K562 (cell line): Measurements from ENCODE around the gene TMC8. TPM values are rescaled to one million over a fixed set of nuclear protein-coding genes. Genes with fewer than 3 reads are reported as not detected.
A peak's percentile ranks its signal among the peaks of the same experiment; 100 is the strongest.

Source experiments
- GABPB2 ChIP-seq: fragments of 250-450 bp; sonication (Bioruptor Pico); conservative IDR thresholded peaks from 2 replicates; pipeline ENCODE4 v1.5.1; 2021; ENCODE audit warnings: mild to moderate bottlenecking
- HDAC3 ChIP-seq: fragments of 450-650 bp; IDR thresholded peaks from 2 replicates; pipeline ENCODE4 v1.6.1; 2018; ENCODE audit warnings: borderline replicate concordance, mild to moderate bottlenecking, moderate library complexity; ENCODE audit not compliant: partially characterized antibody
- HSF4 ChIP-seq: fragments of 250-450 bp; sonication (Bioruptor Pico); IDR thresholded peaks from 2 replicates; pipeline ENCODE4 v2.1.2; 2022; ENCODE audit warnings: mild to moderate bottlenecking, moderate library complexity, borderline replicate concordance
- MTA3 ChIP-seq: fragments of 450-650 bp; formaldehyde crosslinking; IDR thresholded peaks from 2 replicates; pipeline ENCODE4 v1.6.1; 2017; ENCODE audit warnings: mild to moderate bottlenecking, borderline replicate concordance
- PCBP1 ChIP-seq: fragments of 200-400 bp; formaldehyde crosslinking; IDR thresholded peaks from 2 replicates; pipeline ENCODE4 v1.6.1; 2018; ENCODE audit warnings: mild to moderate bottlenecking, low read depth, low read length; ENCODE audit not compliant: poor library complexity, severe bottlenecking
- RBM34 ChIP-seq: fragments of 200-400 bp; formaldehyde crosslinking; IDR thresholded peaks from 2 replicates; pipeline ENCODE4 v1.6.1; 2018; ENCODE audit warnings: low read length, borderline replicate concordance; ENCODE audit not compliant: insufficient read depth
- XRCC4 ChIP-seq: IDR thresholded peaks from one replicate; pipeline ENCODE4 v1.6.1; 2011; ENCODE audit not compliant: insufficient read depth, insufficient read length; ENCODE audit errors: extremely low read depth
- ZNF224 ChIP-seq: sonication (generic); formaldehyde crosslinking; IDR thresholded peaks from 2 replicates; pipeline ENCODE4 v1.8.0; 2022; ENCODE audit warnings: mild to moderate bottlenecking, missing genetic modification reagents
- ZNF274 ChIP-seq: IDR thresholded peaks from 2 replicates; pipeline ENCODE4 v1.6.1; 2011; ENCODE audit warnings: low read depth, mild to moderate bottlenecking, low read length, moderate library complexity, borderline replicate concordance
- polyA plus RNA-seq, 8 experiments: library from polyadenylated mRNA; depleted of rRNA in 4 of 8; stranded (reverse) in 5 of 8; unstranded in 3 of 8; fragments of >200 nt; fragmentation: Nextera tagmentation in 2 of 8; fragmentation: Illumina TruSeq in 1 of 8; extraction: Ambion mirVana in 2 of 8; extraction: Trizol in 1 of 8; gene quantifications; 2 replicates each; pipeline versions ENCODE4 v1.2.1 to v1.2.3, GENCODE V29; 2011 to 2014; ENCODE audit warnings: inconsistent platforms in 1 of 8, missing spikeins in 1 of 8
- total RNA-seq, 7 experiments: library from RNA; depleted of rRNA in 6 of 7; stranded (reverse); fragments of >200 nt in 6 of 7; fragmentation: Illumina TruSeq in 2 of 7; extraction: Trizol in 2 of 7; gene quantifications; 2 replicates each; pipeline versions ENCODE4 v1.2.1 to v1.2.3, GENCODE V29; 2011 to 2021; ENCODE audit warnings: low replicate concordance in 1 of 7
- TF ChIP-seq, protein P1 (sequence below), 2 experiments: fragments of 450-650 bp; formaldehyde crosslinking in 1 of 2; IDR thresholded peaks; 2 replicates each; pipeline versions ENCODE4 v1.4.0 to v1.6.1; 2014 to 2020; ENCODE audit warnings: mild to moderate bottlenecking in 2 of 2, borderline replicate concordance in 1 of 2, low read depth in 1 of 2
- TF ChIP-seq, protein P2 (sequence below): fragments of 250-450 bp; sonication (Bioruptor Pico); IDR thresholded peaks from 2 replicates; pipeline ENCODE4 v1.9.0; 2021; ENCODE audit warnings: mild to moderate bottlenecking
- TF ChIP-seq, protein P3 (sequence below): sonication (generic); formaldehyde crosslinking; IDR thresholded peaks from 2 replicates; pipeline ENCODE4 v1.8.1; 2023; ENCODE audit warnings: mild to moderate bottlenecking, missing genetic modification reagents
- TF ChIP-seq, protein P4 (sequence below): fragments of 250-450 bp; sonication (Bioruptor Pico); IDR thresholded peaks from 2 replicates; pipeline ENCODE4 v1.8.0; 2021; ENCODE audit warnings: mild to moderate bottlenecking, moderate library complexity

TMC8 gene
- total and polyA plus RNA-seq, 9 of the 15 experiments (the other 6 are each of a cell fraction or from before 2014, with no cell fraction given), result 0.13 to 10.9 (median 2.8) TPM

DNA sequence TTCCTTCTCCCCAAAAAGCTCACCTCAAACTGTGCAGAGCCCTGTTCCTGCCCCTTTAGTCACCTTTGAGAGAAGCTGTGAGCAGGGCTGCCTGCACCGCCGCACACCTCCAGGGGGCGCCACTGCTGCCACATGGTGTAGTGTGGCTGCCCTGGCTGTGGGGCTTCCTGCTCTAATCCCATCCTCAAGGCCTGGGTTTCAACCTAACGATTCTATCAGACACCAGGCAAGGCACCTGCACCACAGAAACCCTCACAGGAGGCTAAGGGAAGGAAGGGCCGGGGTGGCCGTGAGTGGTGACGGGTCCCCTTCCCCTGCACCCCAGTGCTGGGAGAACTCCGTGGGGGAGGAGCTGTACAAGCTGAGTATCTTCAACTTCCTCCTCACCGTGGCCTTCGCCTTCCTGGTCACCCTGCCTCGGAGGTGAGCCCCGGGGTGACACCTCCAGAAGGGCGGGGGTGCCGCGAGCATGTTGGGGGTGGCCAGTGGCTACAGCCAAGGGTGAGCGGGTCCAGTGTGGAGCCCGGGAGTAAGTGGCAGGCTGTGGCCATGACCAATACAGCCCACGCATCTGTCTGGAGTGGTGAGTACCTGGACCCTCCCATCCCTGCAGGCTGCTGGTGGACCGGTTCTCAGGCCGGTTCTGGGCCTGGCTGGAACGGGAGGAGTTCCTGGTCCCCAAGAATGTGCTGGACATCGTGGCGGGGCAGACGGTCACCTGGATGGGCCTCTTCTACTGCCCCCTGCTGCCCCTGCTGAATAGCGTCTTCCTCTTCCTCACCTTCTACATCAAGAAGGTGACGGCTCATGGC, 7.0 kb downstream of the TMC8 start (continued):
- TF ChIP-seq, protein P1, sequence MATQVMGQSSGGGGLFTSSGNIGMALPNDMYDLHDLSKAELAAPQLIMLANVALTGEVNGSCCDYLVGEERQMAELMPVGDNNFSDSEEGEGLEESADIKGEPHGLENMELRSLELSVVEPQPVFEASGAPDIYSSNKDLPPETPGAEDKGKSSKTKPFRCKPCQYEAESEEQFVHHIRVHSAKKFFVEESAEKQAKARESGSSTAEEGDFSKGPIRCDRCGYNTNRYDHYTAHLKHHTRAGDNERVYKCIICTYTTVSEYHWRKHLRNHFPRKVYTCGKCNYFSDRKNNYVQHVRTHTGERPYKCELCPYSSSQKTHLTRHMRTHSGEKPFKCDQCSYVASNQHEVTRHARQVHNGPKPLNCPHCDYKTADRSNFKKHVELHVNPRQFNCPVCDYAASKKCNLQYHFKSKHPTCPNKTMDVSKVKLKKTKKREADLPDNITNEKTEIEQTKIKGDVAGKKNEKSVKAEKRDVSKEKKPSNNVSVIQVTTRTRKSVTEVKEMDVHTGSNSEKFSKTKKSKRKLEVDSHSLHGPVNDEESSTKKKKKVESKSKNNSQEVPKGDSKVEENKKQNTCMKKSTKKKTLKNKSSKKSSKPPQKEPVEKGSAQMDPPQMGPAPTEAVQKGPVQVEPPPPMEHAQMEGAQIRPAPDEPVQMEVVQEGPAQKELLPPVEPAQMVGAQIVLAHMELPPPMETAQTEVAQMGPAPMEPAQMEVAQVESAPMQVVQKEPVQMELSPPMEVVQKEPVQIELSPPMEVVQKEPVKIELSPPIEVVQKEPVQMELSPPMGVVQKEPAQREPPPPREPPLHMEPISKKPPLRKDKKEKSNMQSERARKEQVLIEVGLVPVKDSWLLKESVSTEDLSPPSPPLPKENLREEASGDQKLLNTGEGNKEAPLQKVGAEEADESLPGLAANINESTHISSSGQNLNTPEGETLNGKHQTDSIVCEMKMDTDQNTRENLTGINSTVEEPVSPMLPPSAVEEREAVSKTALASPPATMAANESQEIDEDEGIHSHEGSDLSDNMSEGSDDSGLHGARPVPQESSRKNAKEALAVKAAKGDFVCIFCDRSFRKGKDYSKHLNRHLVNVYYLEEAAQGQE (IDR thresholded peaks at IDR 0.05; ENCODE audit: borderline replicate concordance), result peak; percentile 53; the same call in 1 of the 2 replicates
- TF ChIP-seq, protein P1 (CRISPR knock-in tag; IDR thresholded peaks at IDR 0.05; ENCODE audit: low read depth), result no peak
- TF ChIP-seq, protein P2, sequence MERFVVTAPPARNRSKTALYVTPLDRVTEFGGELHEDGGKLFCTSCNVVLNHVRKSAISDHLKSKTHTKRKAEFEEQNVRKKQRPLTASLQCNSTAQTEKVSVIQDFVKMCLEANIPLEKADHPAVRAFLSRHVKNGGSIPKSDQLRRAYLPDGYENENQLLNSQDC (CRISPR knock-in tag), result no peak
- TF ChIP-seq ZNF274, result no peak
- TF ChIP-seq HSF4 (CRISPR knock-in tag), result 0 out of 2 replicates have a peak, but pooled peaks have one; percentile 49
- TF ChIP-seq XRCC4, result no peak
- peak; percentile 88; the same call in 1 of the 2 replicates for TF ChIP-seq MTA3
- TF ChIP-seq HDAC3, result no peak
- TF ChIP-seq, protein P3, sequence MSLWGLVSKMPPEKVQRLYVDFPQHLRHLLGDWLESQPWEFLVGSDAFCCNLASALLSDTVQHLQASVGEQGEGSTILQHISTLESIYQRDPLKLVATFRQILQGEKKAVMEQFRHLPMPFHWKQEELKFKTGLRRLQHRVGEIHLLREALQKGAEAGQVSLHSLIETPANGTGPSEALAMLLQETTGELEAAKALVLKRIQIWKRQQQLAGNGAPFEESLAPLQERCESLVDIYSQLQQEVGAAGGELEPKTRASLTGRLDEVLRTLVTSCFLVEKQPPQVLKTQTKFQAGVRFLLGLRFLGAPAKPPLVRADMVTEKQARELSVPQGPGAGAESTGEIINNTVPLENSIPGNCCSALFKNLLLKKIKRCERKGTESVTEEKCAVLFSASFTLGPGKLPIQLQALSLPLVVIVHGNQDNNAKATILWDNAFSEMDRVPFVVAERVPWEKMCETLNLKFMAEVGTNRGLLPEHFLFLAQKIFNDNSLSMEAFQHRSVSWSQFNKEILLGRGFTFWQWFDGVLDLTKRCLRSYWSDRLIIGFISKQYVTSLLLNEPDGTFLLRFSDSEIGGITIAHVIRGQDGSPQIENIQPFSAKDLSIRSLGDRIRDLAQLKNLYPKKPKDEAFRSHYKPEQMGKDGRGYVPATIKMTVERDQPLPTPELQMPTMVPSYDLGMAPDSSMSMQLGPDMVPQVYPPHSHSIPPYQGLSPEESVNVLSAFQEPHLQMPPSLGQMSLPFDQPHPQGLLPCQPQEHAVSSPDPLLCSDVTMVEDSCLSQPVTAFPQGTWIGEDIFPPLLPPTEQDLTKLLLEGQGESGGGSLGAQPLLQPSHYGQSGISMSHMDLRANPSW (CRISPR knock-in tag), result no peak
- TF ChIP-seq RBM34, result no peak
- no peak for TF ChIP-seq GABPB2 (CRISPR knock-in tag)
- TF ChIP-seq PCBP1, result no peak
- TF ChIP-seq ZNF224 (CRISPR knock-in tag), result no peak
- TF ChIP-seq, protein P4, sequence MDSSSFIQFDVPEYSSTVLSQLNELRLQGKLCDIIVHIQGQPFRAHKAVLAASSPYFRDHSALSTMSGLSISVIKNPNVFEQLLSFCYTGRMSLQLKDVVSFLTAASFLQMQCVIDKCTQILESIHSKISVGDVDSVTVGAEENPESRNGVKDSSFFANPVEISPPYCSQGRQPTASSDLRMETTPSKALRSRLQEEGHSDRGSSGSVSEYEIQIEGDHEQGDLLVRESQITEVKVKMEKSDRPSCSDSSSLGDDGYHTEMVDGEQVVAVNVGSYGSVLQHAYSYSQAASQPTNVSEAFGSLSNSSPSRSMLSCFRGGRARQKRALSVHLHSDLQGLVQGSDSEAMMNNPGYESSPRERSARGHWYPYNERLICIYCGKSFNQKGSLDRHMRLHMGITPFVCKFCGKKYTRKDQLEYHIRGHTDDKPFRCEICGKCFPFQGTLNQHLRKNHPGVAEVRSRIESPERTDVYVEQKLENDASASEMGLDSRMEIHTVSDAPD, result no peak
